T-cell (primary cell): ENCODE data around the gene BMP5. TPM values are rescaled to one million over a fixed set of nuclear protein-coding genes. Genes with fewer than 3 reads are reported as not detected.

ENCODE experiments used
- ATAC-seq, 4 experiments: fragments of 200-7000 bp in 3 of 4; fragments of 150-1000 bp in 1 of 4; cut with Tn5 transposase; replicated peaks in 1 of 4; 1 replicate in 3 of 4; 2 replicates in 1 of 4; pipeline ENCODE4 v1.10.0; 2021; ENCODE audit warnings: moderate library complexity in 3 of 4, mild to moderate bottlenecking in 2 of 4, moderate number of reproducible peaks in 1 of 4
- CTCF ChIA-PET, 2 donors: fragments of 300-600 bp; sonication (Branson Sonifier 250); formaldehyde crosslinking; loops; one replicate each; lab custom pipeline; 2022; ENCODE audit warnings: antibody characterized with exemption in 2 of 2; lab: Charles Lee
- POLR2A ChIA-PET, 2 donors: fragments of 300-600 bp; sonication (Branson Sonifier 250); formaldehyde crosslinking; loops; one replicate each; lab custom pipeline; 2022; ENCODE audit warnings: antibody characterized with exemption in 2 of 2; lab: Charles Lee
- DNase-seq, 35 experiments: peaks; one replicate each; pipeline versions ENCODE4 v3.0.0 to v3.0.0-alpha.2; 2013 to 2023
- H3K27ac ChIP-seq: one replicate; pipeline ENCODE4 v1.5.1; 2013; ENCODE audit warnings: low read length
- H3K27me3 ChIP-seq, 2 experiments: replicated peaks in 1 of 2; 1 replicate in 1 of 2; 2 replicates in 1 of 2; pipeline versions ENCODE4 v1.6.1 to v1.7.0; 2013; ENCODE audit warnings: low read length in 1 of 2, mixed read lengths in 1 of 2; ENCODE audit not compliant: control insufficient read depth in 2 of 2, insufficient read depth in 2 of 2; ENCODE audit errors: extremely low read depth in 1 of 2
- H3K36me3 ChIP-seq, 2 donors: 1 replicate in 1 of 2; 2 replicates in 1 of 2; pipeline versions ENCODE4 v1.6.1 to v1.7.0; 2013; ENCODE audit warnings: low read length in 1 of 2; ENCODE audit not compliant: control insufficient read depth in 2 of 2, insufficient read depth in 1 of 2; ENCODE audit errors: extremely low read depth in 1 of 2
- H3K4me1 ChIP-seq, 2 experiments: 1 replicate in 1 of 2; 2 replicates in 1 of 2; pipeline versions ENCODE4 v1.6.1 to v1.7.0; 2013; ENCODE audit warnings: low read length in 2 of 2, mixed read lengths in 1 of 2; ENCODE audit not compliant: insufficient read depth in 2 of 2, control insufficient read depth in 1 of 2; ENCODE audit errors: extremely low read depth in 1 of 2
- H3K4me3 ChIP-seq, 2 donors: 1 replicate in 1 of 2; 2 replicates in 1 of 2; pipeline versions ENCODE4 v1.5.1 to v1.7.0; 2013; ENCODE audit warnings: mild to moderate bottlenecking in 2 of 2, low read length in 1 of 2, moderate library complexity in 1 of 2; ENCODE audit not compliant: control insufficient read depth in 1 of 2; ENCODE audit errors: extremely low read depth in 1 of 2
- H3K9me3 ChIP-seq: 2 replicates; pipeline ENCODE4 v1.7.0; 2013
- H3K27ac Mint-ChIP-seq, 2 donors: one replicate each; pipeline ENCODE4 v1.8.0; 2020 to 2021; ENCODE audit warnings: mild to moderate bottlenecking in 2 of 2, mixed read lengths in 2 of 2
- H3K27me3 Mint-ChIP-seq, 2 donors: one replicate each; pipeline ENCODE4 v1.8.0; 2021 to 2022; ENCODE audit warnings: mixed read lengths in 2 of 2
- H3K36me3 Mint-ChIP-seq: one replicate; pipeline ENCODE4 v1.8.0; 2021; ENCODE audit warnings: mixed read lengths
- H3K4me1 Mint-ChIP-seq, 3 donors: one replicate each; pipeline ENCODE4 v1.8.0; 2020 to 2022; ENCODE audit warnings: mixed read lengths in 3 of 3, mild to moderate bottlenecking in 1 of 3
- H3K4me3 Mint-ChIP-seq, 3 donors: one replicate each; pipeline ENCODE4 v1.8.0; 2020 to 2022; ENCODE audit warnings: mild to moderate bottlenecking in 3 of 3, mixed read lengths in 3 of 3, moderate library complexity in 3 of 3
- H3K9me3 Mint-ChIP-seq, 3 donors: one replicate each; pipeline ENCODE4 v1.8.0; 2020 to 2022; ENCODE audit warnings: mixed read lengths in 3 of 3
- WGBS: methylation state at CpG from one replicate; pipeline ENCODE4 v1.1.5; 2013; ENCODE audit warnings: missing lambda C conversion rate; ENCODE audit not compliant: insufficient coverage; 5-methylcytosine and 5-hydroxymethylcytosine counted together
- total RNA-seq, 35 experiments: library from RNA in 6 of 35; stranded (reverse) in 6 of 35; fragments of 120-200 nt in 1 of 35; gene quantifications; one replicate each; pipeline versions ENCODE4 v1.2.1 to v1.2.4 and lab custom pipeline; 2013 to 2026

Gene BMP5
- total RNA-seq, 5 donors from 2014 or later (not counting 1 experiment from before 2014, with no cell fraction given) = not detected

GRCh38 chr6:55704421-55704820 lies 171.0 kb downstream of the BMP5 start:
- no peaks in the 10 kb centered on the region for H3K9me3 ChIP-seq
- POLR2A ChIA-PET = no interaction called here
- H3K27ac ChIP-seq = no peak overlapping the region
- Mint-ChIP-seq H3K36me3 (no peaks in the 10 kb centered on the region), H3K9me3 (peaks cover 14 to 25% (median 17%) of the 10 kb centered on the region in 3 donors), H3K27ac (no peak overlapping the region), H3K4me3 (no peak overlapping the region), H3K4me1 (no peaks in the 10 kb centered on the region), H3K27me3 (no peaks in the 10 kb centered on the region)
- H3K27me3 ChIP-seq = no peaks in the 10 kb centered on the region
- no CpG with 5 or more reads among the region's 1 CpG for WGBS
- DNase-seq (no peak), ATAC-seq (no peak)
- no peaks in the 10 kb centered on the region for H3K4me1 ChIP-seq
- no peaks in the 10 kb centered on the region for H3K36me3 ChIP-seq
- CTCF ChIA-PET = no interaction called here
- H3K4me3 ChIP-seq = no peak overlapping the region
